GM13977 (cell line): ENCODE data around the gene CRYAB.

Experiments
- DNase-seq: peaks from one replicate; pipeline ENCODE4 v3.0.0; 2012; ENCODE audit warnings: low spot score
- CTCF ChIP-seq: IDR thresholded peaks from 2 replicates; pipeline ENCODE4 v1.5.1; 2012; ENCODE audit warnings: mild to moderate bottlenecking, control low read depth; ENCODE audit not compliant: insufficient read depth; ENCODE audit errors: extremely low read depth, missing control alignments
- in situ Hi-C: fragments of 300-500 bp; cut with MboI; formaldehyde crosslinking; loops from one replicate; pipeline ENCODE4 v1.12.0; 2022; ENCODE audit warnings: low sequenced_read_pairs, low pct_unique_long_range_greater_than_20kb, mixed read lengths, inconsistent platforms; ENCODE audit not compliant: unreplicated experiment

Gene CRYAB

DNA sequence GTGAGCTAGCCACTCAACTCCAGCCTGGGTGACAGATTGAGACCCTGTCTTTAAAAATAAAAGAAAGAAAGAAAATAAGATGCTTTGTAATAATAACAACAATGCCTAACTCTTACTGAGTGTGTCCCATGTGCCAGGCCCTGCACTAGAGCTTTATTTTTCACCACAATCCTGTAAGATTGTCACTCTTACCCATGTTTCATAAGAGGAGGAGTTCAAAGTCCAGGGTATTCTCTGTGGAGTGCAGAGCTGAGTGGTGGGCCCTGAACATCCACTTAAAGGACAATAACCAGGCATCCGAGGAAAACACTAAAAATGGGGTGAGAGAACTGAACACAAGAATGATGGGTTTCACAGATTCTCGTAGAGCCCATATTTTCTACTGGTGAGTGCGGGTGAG is 6.2 kb upstream of the CRYAB start:
- no peak for TF ChIP-seq CTCF
- no peak for DNase-seq
- in situ Hi-C loops = no loop called here

- TF ChIP-seq CTCF = no peak
- in situ Hi-C loops = no loop called here
- no peak for DNase-seq
Measured at GRCh38 chr11:111917312-111917711, 5.7 kb upstream of the CRYAB start.

DNA sequence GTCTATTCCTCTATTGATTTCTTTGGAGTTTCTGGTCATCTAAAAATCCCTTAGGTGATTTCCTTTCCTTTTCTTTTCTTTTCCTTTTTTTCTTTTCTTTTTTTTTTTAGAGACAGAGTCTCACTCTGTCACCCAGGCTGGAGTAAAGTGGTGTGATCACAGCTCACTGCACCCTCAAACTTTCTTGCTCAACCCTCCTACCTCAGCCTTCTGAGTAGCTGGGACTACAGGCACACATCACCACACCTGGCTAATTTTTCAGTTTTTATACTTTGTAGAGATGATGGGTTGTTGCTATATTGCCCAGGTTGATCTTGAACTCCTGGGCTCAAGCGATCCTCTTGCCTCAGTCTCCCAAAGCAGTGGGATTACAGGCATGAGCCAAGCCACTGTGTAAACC is 5.2 kb upstream of the CRYAB start:
- in situ Hi-C loops = no loop called here
- no peak for DNase-seq
- TF ChIP-seq CTCF = no peak

DNA sequence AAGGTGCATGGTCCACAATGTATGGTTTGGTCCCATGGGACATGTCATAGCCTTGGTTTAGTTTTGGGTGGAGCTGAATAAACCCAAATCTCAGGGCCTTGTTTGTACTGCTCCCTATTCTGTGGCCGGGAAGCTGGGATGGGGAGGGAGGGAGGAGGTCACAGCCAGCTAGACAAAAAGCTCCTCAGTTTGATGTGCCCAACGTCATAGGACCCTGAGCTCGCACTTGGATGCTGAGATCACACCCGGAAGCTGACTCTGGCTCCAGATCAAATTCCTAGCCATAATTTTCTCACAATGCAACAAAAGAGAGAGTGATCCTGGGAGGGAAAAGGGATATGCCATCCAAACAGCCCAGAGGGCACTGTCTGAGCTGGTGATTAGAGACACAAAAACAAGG is 2.4 kb upstream of the CRYAB start:
- in situ Hi-C loops = no loop called here
- no peak for TF ChIP-seq CTCF
- DNase-seq = no peak

- in situ Hi-C loops = no loop called here
- no peak for TF ChIP-seq CTCF
- no peak for DNase-seq
Measured at GRCh38 chr11:111913031-111913861, 1.7 kb upstream of the CRYAB start.

DNA sequence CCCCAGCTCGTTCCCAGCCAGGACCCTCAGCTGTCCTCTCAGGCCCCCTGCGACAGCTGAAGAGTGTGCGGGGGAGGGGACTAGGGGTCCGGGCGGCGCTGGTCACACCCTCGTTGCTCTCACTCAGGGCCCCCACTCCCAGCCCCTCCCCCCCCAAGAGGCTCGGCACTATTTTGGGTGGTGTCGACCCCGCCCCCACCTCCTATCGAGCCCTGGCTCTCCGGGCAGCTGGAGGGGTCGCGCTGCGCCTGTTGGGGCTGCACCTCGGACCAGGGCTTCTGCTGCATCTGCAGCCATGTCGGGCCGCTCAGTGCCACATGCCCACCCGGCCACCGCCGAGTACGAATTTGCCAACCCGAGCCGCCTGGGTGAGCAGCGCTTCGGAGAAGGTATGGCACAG is 965 bp upstream of the CRYAB start, which contains the start of gene HSPB2:
HSPB2 (plus strand) TSS at position 200 of the 400 bp plus-strand sequence; CDS start at position 296, 96 bp downstream.
- in situ Hi-C loops = no loop called here

More for the DNA sequence above, 965 bp upstream of the CRYAB start, which contains the start of gene HSPB2:
- no peak for DNase-seq
- TF ChIP-seq CTCF = no peak
